Neural cell (in vitro differentiated cells): ENCODE results near the gene BIRC2. TPM values are rescaled to one million over a fixed set of nuclear protein-coding genes. Genes with fewer than 3 reads are reported as not detected.
"Not testable (repeated sequence)": the region's sequence is repeated elsewhere in the genome, so short reads cannot be mapped to it uniquely, and the experiment has no call there.

Source experiments
- H2AFZ ChIP-seq: fragments of 200-600, 300-800 bp; sonication (generic), shearing (Covaris generic); 2 replicates; pipeline ENCODE4 v1.6.0; 2014; ENCODE audit warnings: low read depth, mild to moderate bottlenecking, antibody characterized with exemption, low read length, moderate library complexity
- H3F3A ChIP-seq: fragments of 200-600 bp; shearing (Covaris generic); 2 replicates; pipeline ENCODE4 v1.6.1; 2016; ENCODE audit warnings: mild to moderate bottlenecking, moderate library complexity, mixed read lengths, antibody characterized with exemption, low read length; ENCODE audit not compliant: insufficient read depth, poor library complexity, severe bottlenecking
- H3K27ac ChIP-seq: fragments of 200-600, 300-800 bp; sonication (generic), shearing (Covaris generic); 2 replicates; pipeline ENCODE4 v1.5.1; 2014; ENCODE audit warnings: mild to moderate bottlenecking, low read length, moderate library complexity
- H3K27me3 ChIP-seq: fragments of 300-800, 200-600 bp; sonication (generic), shearing (Covaris generic); 2 replicates; pipeline ENCODE4 v1.6.0; 2014; ENCODE audit warnings: mild to moderate bottlenecking, low read depth, low read length, moderate library complexity; ENCODE audit not compliant: insufficient read depth
- H3K36me3 ChIP-seq: fragments of 300-800, 200-600 bp; sonication (generic), shearing (Covaris generic); 2 replicates; pipeline ENCODE4 v1.5.1; 2014; ENCODE audit warnings: mild to moderate bottlenecking, antibody characterized with exemption, low read length, moderate library complexity; ENCODE audit not compliant: insufficient read depth
- H3K4me2 ChIP-seq: fragments of 300-800, 200-600 bp; sonication (generic), shearing (Covaris generic); 2 replicates; pipeline ENCODE4 v1.6.0; 2014; ENCODE audit warnings: mild to moderate bottlenecking, low read length
- H3K4me3 ChIP-seq: fragments of 300-800, 200-600 bp; sonication (generic), shearing (Covaris generic); 2 replicates; pipeline ENCODE4 v1.5.1; 2014; ENCODE audit warnings: mild to moderate bottlenecking, low read length, moderate library complexity
- H3K79me2 ChIP-seq: fragments of 200-600 bp; shearing (Covaris generic); replicated peaks from 2 replicates; pipeline ENCODE4 v1.6.0; 2014; ENCODE audit warnings: mild to moderate bottlenecking, low read length, moderate library complexity; ENCODE audit not compliant: insufficient read depth
- H3K9ac ChIP-seq: fragments of 300-800, 200-600 bp; sonication (generic), shearing (Covaris generic); 2 replicates; pipeline ENCODE4 v1.6.1; 2016; ENCODE audit warnings: mild to moderate bottlenecking, low read length, mixed read lengths
- H3K9me2 ChIP-seq: fragments of 200-600 bp; shearing (Covaris generic); 2 replicates; pipeline ENCODE4 v1.6.1; 2016; ENCODE audit warnings: mild to moderate bottlenecking, low read length, mixed read lengths; ENCODE audit not compliant: insufficient read depth
- H3K9me3 ChIP-seq: fragments of 200-600, 300-800 bp; sonication (generic), shearing (Covaris generic); 2 replicates; pipeline ENCODE4 v1.6.1; 2016; ENCODE audit warnings: mild to moderate bottlenecking, mixed run types, low read length, moderate library complexity, mixed read lengths
- H4K20me1 ChIP-seq: fragments of 200-600 bp; shearing (Covaris generic); 2 replicates; pipeline ENCODE4 v1.6.1; 2016; ENCODE audit warnings: mild to moderate bottlenecking, mixed run types; ENCODE audit not compliant: insufficient read depth
- CTCF ChIP-seq: fragments of 450-650 bp; IDR thresholded peaks from 2 replicates; pipeline ENCODE4 v1.5.1; 2014; ENCODE audit warnings: antibody characterized with exemption, mild to moderate bottlenecking, moderate library complexity; ENCODE audit not compliant: poor library complexity, severe bottlenecking
- EP300 ChIP-seq: fragments of 450-650 bp; conservative IDR thresholded peaks from 2 replicates; pipeline ENCODE4 v1.6.1; 2014; ENCODE audit warnings: antibody characterized with exemption, mild to moderate bottlenecking, moderate library complexity; ENCODE audit not compliant: poor library complexity, severe bottlenecking
- EZH2 ChIP-seq: fragments of 200-600, 300-800 bp; shearing (Covaris generic), sonication (generic); IDR thresholded peaks from 2 replicates; pipeline ENCODE4 v1.6.1; 2014; ENCODE audit warnings: antibody characterized with exemption, low read length, borderline replicate concordance, mild to moderate bottlenecking; ENCODE audit not compliant: insufficient read depth, poor library complexity, severe bottlenecking
- MXI1 ChIP-seq: fragments of 450-650 bp; conservative IDR thresholded peaks from 2 replicates; pipeline ENCODE4 v1.6.1; 2014; ENCODE audit warnings: antibody characterized with exemption, mild to moderate bottlenecking; ENCODE audit not compliant: poor library complexity, severe bottlenecking
- POLR2AphosphoS5 ChIP-seq: IDR thresholded peaks from 2 replicates; pipeline ENCODE4 v1.6.1; 2012
- RAD21 ChIP-seq: fragments of 450-650 bp; conservative IDR thresholded peaks from 2 replicates; pipeline ENCODE4 v1.6.1; 2014; ENCODE audit warnings: antibody characterized with exemption, mild to moderate bottlenecking, moderate library complexity
- REST ChIP-seq: IDR thresholded peaks from 2 replicates; pipeline ENCODE4 v1.6.1; 2012; ENCODE audit warnings: borderline replicate concordance
- SMC3 ChIP-seq: fragments of 450-650 bp; conservative IDR thresholded peaks from 2 replicates; pipeline ENCODE4 v1.6.1; 2014; ENCODE audit warnings: antibody characterized with exemption, mild to moderate bottlenecking, moderate library complexity; ENCODE audit not compliant: poor library complexity
- TAF1 ChIP-seq: IDR thresholded peaks from 2 replicates; pipeline ENCODE4 v1.6.1; 2012; ENCODE audit warnings: low read depth
- polyA plus RNA-seq: library from polyadenylated mRNA; depleted of rRNA; stranded (reverse); fragments of >200 nt; gene quantifications from 2 replicates; pipeline ENCODE4 v1.2.3, GENCODE V29; 2014

Gene BIRC2
- polyA plus RNA-seq, 1 donor from 2014 or later, result 68.7 TPM

- H3K9me2 ChIP-seq, result no peaks in the 10 kb centered on the region
- no peaks in the 10 kb centered on the region for H3K9me3 ChIP-seq
- H3K4me2 ChIP-seq, result no peak overlapping the region
- no peak for TF ChIP-seq SMC3
- peaks cover 16% of the 10 kb centered on the region for H3K36me3 ChIP-seq
- no peak overlapping the region for H3K9ac ChIP-seq
- no peaks in the 10 kb centered on the region for H3K27me3 ChIP-seq
- H3K79me2 ChIP-seq, result no peaks in the 10 kb centered on the region
- no peak overlapping the region for H3K4me3 ChIP-seq
- no peaks in the 10 kb centered on the region for H4K20me1 ChIP-seq
- H3F3A ChIP-seq, result peaks cover 3% of the 10 kb centered on the region
- no peak overlapping the region for H2AFZ ChIP-seq
- H3K27ac ChIP-seq, result no peak overlapping the region
These were observed 21.5 kb downstream of the BIRC2 start for GRCh38 chr11:102368472-102368871.

- not testable (repeated sequence) for H3K4me3 ChIP-seq, H3K79me2 ChIP-seq
These were observed 27.8 kb downstream of the BIRC2 start for GRCh38 chr11:102374633-102375424.

GRCh38 chr11:102375720-102376399, 28.8 kb downstream of the BIRC2 start:
- Histone ChIP-seq H3K9ac (no peak overlapping the region), H3K9me3 (no peaks in the 10 kb centered on the region), H2AFZ (no peak overlapping the region), H3F3A (no peaks in the 10 kb centered on the region), H3K9me2 (no peaks in the 10 kb centered on the region), H3K4me3 (no peak overlapping the region), H3K79me2 (no peaks in the 10 kb centered on the region), H3K27ac (no peak overlapping the region), H3K27me3 (no peaks in the 10 kb centered on the region), H4K20me1 (no peaks in the 10 kb centered on the region), H3K36me3 (peaks cover 9% of the 10 kb centered on the region), H3K4me2 (no peak overlapping the region)
- TF ChIP-seq RAD21 (no peak), MXI1 (no peak), EP300 (no peak), TAF1 (no peak), EZH2 (no peak), SMC3 (no peak), CTCF (no peak), REST (no peak), POLR2AphosphoS5 (no peak)

More at GRCh38 chr11:102374633-102375424, 27.8 kb downstream of the BIRC2 start:
- not testable (repeated sequence) for H4K20me1 ChIP-seq, H3K27ac ChIP-seq, H3K36me3 ChIP-seq, H3K9me3 ChIP-seq, H3F3A ChIP-seq, H3K9me2 ChIP-seq, H2AFZ ChIP-seq, H3K9ac ChIP-seq, H3K27me3 ChIP-seq, H3K4me2 ChIP-seq
